ENCODE measurements around the gene SPAG9.
"Not testable (repeated sequence)": the region's sequence is repeated elsewhere in the genome, so short reads cannot be mapped to it uniquely, and the experiment has no call there.

SPAG9 gene

DNA sequence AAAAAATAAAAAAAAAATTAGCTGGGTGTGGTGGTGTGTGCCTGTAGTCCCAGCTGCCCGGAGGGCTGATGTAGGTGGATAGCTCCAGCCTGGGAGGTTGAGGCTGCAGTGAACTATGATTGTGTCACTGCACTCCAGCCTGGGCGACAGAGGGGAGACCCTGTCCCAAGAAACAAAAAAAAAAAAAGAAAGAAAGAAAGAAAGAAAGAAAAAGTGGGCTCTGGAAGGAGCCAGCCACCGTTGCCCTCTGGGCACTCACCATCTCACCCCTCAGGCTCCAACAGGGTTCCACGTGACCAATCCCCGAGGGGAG, 167.2 kb downstream of the SPAG9 start:
- no peak for DNase-seq

DNA sequence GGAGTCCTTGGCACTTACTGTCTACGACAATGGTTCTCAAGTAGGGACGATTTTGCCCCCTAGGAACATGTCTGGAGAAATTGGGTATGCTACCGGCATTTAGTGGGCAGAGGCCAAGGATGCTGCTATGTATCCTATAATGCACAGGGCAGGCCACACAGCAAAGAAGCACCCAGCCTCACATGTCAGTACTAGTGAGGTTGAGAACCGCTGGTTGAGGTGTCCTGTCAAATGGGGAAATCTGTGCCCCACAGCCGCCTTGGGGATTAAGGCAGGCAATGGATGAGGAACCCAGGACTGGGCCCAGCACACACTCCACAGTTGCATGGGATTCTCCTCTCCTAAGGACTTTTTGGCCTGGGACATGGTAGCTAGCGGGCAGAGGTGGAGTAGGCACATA, 167.8 kb downstream of the SPAG9 start:
- no peak for DNase-seq

DNA sequence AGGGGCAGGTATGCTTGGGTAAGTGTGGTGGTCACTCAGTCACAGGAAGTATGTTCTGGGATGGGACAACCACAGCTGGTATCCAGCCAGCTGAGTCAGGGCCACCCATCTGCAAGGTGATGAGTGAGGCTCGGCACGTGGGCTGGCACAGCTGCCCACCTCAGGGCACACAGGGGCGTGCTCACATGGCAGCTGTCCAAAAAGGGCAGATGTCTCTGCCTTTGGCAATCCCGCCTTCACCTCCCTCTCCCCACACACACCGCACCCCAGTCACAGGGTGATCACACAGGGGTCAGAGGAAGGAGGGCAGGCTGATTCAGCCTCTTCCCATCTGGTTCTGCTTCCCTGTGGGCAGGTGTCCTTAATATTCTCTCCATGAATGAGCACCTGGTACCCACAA, 168.7 kb downstream of the SPAG9 start:
- no peak for DNase-seq

DNA sequence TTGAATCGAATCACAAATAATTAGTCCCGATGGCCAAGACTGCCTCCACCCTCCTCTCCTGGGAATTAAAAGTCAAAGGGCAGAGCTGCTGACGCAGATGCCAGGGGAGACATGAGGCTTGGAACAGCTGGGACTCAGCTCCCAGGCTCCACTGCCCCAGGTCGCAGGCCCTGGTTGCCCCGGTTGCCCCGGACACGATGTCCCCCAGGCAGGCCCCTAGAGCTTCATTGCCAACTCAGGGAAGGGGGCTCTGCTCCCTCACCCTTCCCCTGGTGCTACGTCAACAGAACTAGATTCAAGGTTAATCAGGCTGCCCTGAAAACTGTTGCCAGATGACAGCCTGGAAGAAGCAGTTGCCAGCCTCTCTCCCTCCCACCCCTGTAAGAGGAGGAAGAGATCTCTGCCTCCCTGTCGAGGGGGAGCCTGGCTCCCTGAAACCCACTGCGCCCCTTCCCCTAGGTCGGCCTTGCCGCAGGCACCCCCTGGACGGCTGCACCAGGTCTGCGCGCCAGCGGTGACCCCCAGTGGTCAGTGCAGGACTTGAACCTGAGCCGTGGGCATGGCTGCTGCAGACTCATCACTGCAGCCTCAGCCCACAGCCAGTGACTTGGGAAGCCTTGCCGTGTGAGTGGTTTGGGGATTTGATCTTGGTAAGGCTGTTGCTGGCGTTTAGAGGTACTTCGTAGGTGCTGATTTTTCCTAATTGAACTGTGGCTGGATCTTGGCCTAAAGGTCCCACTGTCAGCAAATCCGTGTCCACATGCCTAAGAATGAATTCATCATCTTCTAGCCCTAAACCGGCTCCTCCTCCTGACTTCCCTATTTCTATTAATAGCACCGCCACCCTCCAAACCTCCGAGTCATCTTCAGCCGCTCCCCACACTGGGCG, 170.4 kb downstream of the SPAG9 start:
- peak; percentile 18 for DNase-seq

DNA sequence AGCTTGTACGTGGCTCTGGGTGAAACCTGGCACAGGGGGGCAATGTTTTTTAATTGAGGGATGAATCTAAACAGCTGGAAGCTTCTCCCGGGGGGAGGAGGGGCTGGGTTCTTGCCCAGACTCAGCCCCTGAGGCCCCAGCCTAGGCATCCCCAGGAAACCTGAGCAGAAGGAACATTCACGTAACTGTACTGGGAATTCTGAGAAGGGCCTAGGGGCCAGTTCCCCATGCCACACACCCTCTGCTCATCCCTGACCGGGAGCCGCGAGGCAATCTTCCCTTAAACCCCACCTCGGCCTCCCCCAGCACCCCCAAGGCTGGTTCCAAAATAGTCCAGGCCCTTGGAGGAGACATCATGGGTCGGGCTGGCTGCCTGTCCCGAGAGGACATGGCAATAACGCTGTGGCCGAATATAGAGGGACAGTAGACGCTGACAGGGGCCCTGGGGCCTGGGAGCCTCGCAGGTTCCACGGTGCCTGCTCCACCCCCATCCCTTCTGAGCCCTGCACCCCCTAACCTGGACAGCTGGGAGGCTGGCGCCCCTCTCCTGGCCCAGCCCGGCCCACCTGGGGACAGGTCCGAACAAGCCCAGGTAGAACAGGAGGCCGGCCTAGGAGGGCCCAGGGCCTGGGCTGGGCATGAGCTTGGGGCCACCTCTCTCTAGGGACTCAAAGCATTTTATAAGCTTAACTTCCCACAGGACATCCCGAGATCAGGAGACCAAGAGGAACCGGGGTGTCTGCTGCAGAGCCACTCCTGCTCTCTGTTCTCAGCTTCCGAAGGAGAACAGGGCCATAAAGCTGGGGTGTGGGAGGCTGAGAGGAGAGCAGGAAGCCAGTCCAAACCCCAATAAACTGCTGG, 171.3 kb downstream of the SPAG9 start:
- no peak for DNase-seq

DNA sequence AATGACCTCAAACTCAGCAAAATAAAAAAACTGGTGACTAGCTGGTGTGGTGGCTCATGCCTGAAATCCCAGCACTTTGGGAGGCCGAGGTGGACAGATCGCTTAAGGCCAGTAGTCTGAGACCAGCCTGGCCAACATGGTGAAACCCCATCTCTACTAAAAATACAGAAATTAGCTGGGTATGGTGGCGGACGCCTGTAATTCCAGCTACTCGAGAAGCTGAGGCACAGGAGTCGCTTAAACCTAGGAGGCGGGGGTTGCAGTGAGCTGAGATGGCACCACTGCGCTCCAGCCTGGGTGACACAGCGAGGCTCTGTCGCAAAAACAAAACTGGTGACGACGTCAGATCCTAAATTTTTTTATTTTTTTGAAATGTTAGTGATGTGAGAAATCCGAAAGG, 172.0 kb downstream of the SPAG9 start:
- no peak for DNase-seq

DNA sequence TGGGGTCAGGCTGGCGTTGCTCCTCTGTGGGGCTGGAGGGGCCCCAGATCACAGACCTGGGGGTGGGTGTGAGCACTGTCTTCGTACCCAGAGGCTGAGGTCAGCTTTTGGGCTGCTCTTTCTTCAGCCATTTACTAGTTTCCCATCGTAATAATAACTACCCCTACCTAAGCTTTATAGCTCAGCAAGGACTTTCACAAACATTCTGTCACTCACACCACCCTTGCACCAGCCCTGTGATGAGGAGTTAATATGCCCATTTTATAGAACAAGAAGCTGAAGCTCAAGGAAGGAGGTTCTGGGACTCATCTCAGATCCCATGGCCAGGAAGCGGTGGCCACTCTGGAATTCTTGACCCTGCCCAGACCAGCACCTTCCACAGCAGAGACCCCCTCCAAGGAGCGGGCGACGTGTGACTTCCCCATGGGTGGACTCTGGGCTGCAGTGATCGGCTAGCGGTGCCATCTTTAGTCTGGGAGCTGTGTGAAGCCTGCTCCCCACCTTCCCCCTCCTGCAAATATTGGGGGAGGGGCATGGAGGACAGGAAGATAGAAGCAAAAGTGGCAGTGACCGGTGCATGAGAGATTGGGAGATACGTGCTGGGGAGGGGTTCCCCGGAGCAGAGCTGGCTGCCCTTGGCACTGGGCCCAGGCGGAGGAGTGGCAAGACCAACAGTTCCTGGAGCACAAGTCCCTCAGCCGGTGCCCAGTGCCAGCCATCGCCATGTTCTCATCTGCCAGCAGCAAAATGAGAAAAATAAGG, 172.7 kb downstream of the SPAG9 start:
- DNase-seq = no peak

DNA sequence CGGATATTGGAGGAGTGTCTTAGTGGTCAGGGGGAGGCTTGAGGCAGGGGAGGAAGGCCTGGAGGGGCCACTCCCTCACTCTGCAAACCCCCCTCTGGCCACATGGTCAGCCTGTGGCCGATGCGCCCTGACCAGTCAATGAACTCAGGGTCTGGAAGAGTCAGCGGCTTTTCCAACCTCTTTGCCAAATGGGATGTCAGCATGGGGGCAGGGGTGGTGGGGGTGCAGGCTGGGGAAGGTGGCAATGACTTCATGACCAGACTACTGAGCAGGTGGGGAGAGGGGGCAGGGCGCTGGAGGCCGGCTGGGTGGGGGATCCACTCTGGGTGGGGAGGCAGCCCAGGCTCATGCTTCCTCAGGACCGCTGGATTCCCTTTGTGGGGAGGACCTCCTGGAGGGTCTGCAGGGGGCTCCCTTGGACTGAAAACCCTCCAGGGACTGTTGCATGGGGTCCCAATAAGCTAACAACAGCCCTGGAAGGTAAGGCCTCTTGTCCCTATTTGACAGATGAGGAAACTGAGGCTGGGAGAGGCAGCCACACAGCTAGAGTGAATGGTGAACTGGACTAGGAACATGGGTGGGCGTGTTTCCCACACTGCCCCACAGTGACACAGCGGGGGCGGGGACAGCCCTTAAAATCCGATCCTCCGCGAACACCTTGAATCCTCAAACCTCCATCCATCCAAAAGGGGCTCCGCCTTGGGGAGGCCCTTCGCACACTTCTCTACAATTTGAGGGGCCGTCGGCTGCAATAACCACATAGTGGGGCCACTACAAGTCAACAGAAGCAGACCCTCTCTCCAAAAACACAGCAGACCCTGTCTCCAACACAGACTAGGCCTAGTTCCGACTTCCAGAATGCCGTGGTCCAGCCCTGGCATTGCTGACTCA, 173.5 kb downstream of the SPAG9 start:
- no peak for DNase-seq

DNA sequence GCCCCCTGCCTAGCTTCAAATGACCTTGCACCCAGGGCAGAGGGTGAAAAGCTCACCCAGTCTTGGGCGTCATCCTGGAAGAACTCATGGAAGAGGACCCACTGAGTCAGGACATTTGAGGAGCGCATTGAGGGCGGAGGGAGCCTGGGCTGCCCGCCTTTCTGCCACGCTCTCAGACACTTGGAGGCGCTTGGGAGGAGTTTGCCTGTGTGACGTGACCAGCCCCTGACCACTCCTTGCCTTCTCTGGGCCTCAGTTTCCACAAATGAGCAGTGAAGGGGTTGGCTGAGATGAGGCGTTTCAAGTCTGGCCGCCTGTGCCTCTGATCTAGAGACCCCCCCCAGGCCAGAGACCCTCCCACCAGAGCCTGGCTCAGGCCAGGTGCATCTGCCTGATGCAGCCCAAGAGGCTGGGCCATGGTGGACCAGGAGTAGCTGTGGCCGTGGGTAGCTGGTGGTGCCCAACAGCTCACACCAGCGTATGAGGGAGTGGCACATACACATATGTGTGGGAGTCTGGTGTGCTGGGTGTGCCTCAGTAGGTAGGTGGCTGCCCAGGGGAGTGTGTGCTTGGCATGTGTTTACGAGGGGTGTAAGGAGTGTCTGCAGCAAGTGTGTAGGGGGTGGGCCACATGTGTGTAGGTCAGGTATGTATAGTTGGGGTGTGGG, 174.3 kb downstream of the SPAG9 start:
- DNase-seq = no peak

DNA sequence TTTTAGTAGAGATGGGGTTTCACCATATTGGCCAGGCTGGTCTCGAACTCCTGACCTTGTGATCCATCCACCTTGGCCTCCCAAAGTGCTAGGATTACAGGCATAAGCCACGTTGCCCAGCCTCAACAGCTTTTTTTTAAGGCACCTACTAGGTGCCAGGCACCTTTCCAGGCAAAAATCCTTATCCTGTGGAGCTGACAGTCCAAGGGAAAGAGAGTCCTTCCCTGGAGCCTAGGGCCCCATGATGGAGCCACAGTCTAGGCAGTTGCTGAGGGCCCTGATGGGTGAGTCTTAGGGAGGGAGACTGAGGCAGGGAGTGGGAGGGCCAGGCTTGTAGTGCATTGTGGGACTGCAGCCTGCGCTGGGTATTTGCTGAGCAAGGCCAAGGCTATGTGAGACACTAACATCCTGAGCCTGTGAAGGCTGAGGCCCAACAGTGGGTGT, 174.9 kb downstream of the SPAG9 start:
- no peak for DNase-seq

DNA sequence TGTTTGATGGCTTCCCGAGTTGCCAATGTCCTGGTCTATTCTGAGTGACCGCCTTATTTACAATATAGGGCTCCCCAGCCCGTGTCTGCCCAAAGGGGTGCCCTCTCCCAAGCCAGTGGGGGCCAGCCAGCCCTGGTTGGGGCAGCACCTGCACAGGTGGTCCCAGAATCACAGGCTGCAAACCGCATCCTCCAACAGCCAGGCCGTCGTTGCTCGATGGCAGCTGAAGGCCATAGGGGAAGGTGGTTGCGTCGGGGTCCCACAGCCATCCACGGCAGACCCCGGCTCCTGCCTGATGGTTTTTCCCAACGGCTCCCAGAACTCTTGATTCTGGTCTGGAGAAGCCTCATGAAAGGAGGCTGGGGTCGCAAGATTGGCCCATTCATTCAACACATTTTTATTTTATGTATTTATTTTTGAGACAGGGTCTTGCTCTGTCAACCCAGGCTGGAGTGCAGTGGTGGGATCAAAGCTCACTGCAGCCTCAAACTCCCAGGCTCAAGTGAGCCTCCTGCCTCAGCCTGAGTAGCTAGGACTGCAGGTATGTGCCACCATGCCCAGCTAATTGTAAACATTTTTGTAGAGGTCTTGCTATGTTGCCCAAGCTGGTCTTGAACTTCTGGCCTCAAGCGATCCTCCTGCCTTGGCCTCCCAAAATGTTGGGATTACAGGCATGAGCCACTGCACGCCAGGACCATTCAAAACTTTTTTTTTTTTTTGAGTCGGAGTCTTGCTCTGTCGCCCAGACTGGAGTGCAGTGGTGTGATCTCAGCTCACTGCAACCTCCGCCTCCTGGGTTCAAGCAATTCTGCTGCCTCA, 175.6 kb downstream of the SPAG9 start:
- no peak for DNase-seq

DNA sequence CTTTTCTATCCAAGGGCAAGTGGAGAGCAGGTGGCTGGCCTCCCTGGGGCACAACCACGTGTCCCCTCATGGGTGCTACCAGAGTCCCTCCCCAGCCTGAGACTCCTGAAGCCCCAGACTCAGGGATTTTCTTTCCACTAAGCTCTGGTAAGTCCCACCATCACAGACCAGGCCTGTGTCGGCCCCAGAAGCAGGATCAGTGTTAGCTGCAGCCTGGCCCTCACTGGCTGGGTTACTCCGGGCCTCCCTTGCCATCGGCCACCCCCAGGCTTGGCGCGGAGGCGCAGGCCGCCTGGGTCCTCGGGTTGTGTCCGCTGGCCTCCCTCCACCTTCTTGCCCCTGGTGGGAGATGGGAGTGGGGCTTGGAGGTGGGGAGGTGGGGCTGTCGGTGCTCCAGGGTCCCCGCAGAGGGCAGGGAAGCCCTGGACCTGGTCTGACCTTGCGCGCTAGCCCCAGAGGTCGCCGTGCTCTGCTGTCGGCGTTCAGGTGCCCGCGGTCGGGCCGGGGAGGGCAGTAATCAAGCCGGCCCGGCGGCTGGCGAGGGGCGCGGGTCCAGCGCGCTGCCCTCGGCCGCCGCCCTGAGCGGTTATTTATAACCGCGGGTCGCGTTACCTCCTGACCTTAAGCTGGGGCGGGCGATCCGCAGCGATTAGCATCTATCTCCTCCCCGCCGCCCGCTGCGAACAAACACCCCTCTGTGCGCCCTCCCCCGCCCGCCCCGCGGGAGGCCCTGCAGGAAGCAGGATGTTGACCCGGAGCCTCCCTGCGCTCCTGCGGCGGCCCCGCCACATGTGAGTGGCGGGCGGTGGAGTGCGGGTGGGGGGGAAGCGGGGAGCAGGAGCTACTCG, 176.4 kb downstream of the SPAG9 start:
- DNase-seq = no peak

DNA sequence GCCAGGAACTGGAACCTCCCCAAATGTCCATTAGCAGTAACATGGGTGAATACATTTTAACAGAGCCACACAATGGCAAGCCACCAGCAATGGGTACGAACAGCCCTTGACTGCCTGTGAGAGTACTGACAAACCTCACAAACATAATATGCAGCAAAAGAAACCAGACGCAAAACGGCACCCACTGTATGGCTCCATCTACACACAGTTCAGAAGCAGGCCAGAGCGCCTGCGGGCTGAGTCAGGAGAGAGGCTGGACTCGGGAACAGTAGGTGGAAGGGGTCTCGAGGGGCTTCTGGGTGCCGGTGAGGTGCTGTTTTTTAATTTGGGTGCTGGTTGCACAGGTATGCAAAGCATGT, 177.1 kb downstream of the SPAG9 start:
- DNase-seq = no peak

DNA sequence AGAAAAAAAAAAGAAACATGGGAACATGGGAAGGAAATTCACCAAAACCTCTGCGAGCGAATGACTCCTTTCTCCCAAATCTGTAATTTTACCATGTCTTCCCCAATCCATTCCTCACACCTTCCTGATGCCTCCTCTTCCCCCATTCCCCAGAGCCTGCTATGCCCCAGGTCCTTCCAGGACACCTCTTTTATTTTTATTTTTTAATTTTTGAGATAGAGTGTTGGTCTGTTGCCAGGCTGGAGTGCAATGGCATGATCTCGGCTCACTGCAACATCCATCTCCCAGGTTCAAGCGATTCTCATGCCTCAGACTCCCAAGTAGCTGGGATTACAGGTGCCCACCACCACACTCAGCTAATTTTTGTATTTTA, 179.0 kb downstream of the SPAG9 start:
- DNase-seq = not testable (repeated sequence)

DNA sequence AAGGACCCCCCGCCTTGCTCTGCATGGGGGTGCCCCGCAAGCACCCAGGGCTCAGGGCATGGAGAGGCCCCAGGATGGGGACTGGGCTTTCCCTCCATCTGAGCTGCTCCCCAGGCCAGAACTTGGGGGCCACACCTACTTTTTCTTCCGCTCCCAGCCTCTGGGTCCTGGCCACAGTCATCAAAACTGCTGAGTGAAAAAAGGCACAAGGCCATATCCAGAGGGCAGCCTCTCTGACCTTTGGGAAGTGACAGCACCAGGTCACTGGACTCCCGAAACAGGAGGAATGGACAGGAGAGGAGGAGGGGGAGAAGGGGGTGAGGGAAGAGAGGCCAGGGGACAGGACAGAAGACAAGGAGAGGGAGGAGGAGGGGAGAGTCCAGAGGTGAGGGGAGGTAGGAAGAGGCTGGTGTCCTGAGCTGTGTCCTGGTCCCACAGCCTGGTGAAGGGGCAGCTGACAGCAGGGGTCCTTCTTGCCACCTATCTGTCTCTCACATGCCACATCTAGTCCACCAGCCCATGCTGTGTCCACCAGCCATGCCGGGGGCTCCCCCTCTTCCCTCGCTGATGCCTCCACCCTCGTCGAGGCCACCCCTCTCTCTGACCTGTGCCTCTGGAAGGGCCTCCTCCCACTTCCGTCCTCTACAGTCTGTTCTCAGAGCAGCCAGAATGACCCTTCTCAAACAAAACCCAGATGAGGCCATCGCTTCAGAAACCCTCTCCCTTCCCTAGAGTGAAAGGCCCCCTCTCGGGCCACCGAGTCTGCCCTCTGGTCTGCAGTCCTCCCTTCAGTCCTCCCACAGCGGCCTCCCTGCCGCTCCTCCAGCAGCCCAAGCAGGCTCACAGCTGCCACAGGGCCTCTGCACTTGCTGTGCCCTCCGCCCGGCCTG, 180.6 kb downstream of the SPAG9 start:
- DNase-seq = no peak

DNA sequence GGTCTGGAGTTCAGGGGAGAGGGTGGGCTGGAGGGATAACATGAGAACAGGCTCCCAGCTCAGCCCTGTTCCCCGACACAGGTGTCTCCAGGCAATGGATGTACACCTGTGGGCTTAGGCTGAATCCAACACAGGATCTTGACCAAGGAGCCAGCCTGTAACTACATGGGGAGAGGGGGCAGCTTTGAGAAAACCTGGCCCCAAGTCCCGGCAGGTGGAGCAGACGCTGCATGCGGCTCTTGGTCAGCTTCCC, 181.2 kb downstream of the SPAG9 start:
- no peak for DNase-seq

DNA sequence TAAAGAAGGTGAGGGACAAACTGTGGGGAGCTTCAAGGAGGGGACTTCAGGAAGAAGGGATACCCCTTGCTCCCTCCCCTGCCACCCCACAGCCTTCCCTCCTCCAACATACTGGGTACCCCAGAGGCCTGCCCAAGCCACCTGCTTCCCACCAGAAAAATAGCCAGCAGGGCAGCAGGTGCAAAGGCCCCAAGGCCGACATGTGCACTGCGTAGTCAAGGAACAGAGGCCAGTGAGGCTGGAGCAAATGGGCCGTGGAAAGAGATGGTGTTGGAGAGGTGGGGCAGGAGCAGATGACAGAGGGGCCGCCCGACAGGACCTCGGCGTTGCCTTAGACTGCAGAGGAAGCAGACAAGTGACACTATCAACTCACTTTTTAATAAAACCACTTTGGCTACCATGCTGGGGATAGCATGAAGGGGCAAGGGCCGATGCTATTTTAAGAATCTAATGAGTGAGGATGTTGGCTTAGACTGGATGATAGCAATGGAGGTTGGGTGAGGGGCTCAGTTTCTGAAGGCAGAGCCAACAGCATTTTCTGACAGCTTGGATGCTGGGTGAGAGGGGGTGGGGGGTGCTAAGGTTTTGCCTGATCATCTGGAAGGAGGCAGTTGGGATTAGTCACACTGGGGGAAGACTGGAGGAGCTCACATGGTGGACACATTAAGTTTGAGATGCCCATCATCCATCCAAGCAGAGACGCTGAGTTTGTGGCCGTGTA, 181.7 kb downstream of the SPAG9 start:
- DNase-seq = no peak

DNA sequence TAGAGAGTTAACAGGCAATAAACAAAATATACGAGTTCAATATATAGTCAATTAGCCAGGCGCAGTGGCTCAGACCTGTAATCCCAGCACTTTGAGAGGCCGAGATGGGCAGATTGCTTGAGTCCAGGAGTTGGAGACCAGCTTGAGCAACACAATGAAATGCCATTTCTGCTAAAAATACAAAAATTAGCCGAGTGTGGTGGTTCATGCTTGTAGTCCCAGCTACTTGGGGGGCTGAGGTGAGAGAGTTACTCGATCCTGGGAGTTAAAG, 184.7 kb downstream of the SPAG9 start:
- no peak for DNase-seq
